ENCODE data around the gene TRIM46. TPM values are rescaled to one million over a fixed set of nuclear protein-coding genes. Genes with fewer than 3 reads are reported as not detected.

Gene TRIM46
- total and polyA plus RNA-seq, 2 of the 13 experiments (the other 11 are each of a cell fraction or from before 2014, with no cell fraction given) = 0.04 to 0.09 TPM

- Histone ChIP-seq H3K36me3 (replicated peaks in 1 of 2; ENCODE audit: control insufficient read depth in 1 of 2, insufficient read depth in 2 of 2, low read length in 2 of 2) (no peaks in the 10 kb centered on the region), H3K9ac (ENCODE audit: insufficient read depth, low read depth, low read length) (no peak overlapping the region; the same call in 1 of the 2 replicates), H3K4me1 (ENCODE audit: insufficient read depth, low read length) (peaks cover 32% of the 10 kb centered on the region), H3K27me3 (ENCODE audit: control insufficient read depth in 1 of 2, insufficient read depth in 2 of 2, low read length in 2 of 2) (no peaks in the 10 kb centered on the region), H2AFZ (ENCODE audit: low read length) (peak overlapping the region; percentile 56), H3K9me3 (ENCODE audit: low read length) (no peaks in the 10 kb centered on the region), H3K4me2 (ENCODE audit: low read depth, low read length) (peak overlapping the region; percentile 52), H3K27ac (ENCODE audit: extremely low read length, insufficient read depth, low read length) (peak overlapping the region; percentile 26), H3K4me3 (replicated peaks in 1 of 3; ENCODE audit: insufficient read depth in 1 of 3, low read depth in 2 of 3, low read length in 3 of 3) (no peak overlapping the region), H4K20me1 (ENCODE audit: insufficient read depth, low read length) (no peaks in the 10 kb centered on the region), H3K79me2 (ENCODE audit: insufficient read depth, low read length) (no peaks in the 10 kb centered on the region)
- CTCF ChIA-PET (ENCODE audit: low intra/inter-chr PET ratio, low total read pairs) = no interaction called here
- ATAC-seq (no peak), DNase-seq (ENCODE audit: low spot score) (no peak), FAIRE-seq (no peak)
- BruUV-seq (replicated peaks) = no TSS peak
- 97% methylated on average over 9 of the region's 9 CpGs for WGBS (ENCODE audit: low lambda C conversion rate)
- intact Hi-C loops (cut with micrococcal nuclease; ENCODE audit: unreplicated experiment) = no loop called here
- in situ Hi-C loops (cut with HindIII; ENCODE audit: extremely low pct_ligation_motif_present, low pct_unique_long_range_greater_than_20kb) = no loop called here
- POLR2A ChIA-PET = interaction anchor here (1.8 kb wide), 1 partner anchor 45 kb away, joined by 10 read pairs; the partner anchor contains the start of gene CLK2
- TF ChIP-seq ZNF224 (CRISPR knock-in tag; IDR thresholded peaks at IDR 0.05) = no peak
- TF ChIP-seq ZFP36L2 (CRISPR knock-in tag; IDR thresholded peaks at IDR 0.05) = no peak
- TF ChIP-seq ZMYM2 (CRISPR knock-in tag; IDR thresholded peaks at IDR 0.05) = no peak
- TF ChIP-seq SMYD3 (CRISPR knock-in tag; IDR thresholded peaks at IDR 0.05) = no peak
- TF ChIP-seq THAP11 (CRISPR knock-in tag; IDR thresholded peaks at IDR 0.05) = no peak
- TF ChIP-seq ZNF597 (CRISPR knock-in tag; IDR thresholded peaks at IDR 0.05) = no peak
- no peak for TF ChIP-seq ZFYVE20 (CRISPR knock-in tag; IDR thresholded peaks at IDR 0.05; ENCODE audit: borderline replicate concordance, low read depth)
- TF ChIP-seq, protein P1, sequence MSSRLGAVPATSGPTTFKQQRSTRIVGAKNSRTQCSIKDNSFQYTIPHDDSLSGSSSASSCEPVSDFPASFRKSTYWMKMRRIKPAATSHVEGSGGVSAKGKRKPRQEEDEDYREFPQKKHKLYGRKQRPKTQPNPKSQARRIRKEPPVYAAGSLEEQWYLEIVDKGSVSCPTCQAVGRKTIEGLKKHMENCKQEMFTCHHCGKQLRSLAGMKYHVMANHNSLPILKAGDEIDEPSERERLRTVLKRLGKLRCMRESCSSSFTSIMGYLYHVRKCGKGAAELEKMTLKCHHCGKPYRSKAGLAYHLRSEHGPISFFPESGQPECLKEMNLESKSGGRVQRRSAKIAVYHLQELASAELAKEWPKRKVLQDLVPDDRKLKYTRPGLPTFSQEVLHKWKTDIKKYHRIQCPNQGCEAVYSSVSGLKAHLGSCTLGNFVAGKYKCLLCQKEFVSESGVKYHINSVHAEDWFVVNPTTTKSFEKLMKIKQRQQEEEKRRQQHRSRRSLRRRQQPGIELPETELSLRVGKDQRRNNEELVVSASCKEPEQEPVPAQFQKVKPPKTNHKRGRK (CRISPR knock-in tag; IDR thresholded peaks at IDR 0.05) = no peak
- no peak for TF ChIP-seq EP300 (IDR thresholded peaks at IDR 0.05; ENCODE audit: low read depth in 2 of 2, low read length in 2 of 2)
- TF ChIP-seq EP300 (CRISPR knock-in tag; IDR thresholded peaks at IDR 0.05; ENCODE audit: borderline replicate concordance) = 0 out of 2 replicates have a peak, but pooled peaks have one; percentile 37
- no peak for TF ChIP-seq MIXL1 (CRISPR knock-in tag; IDR thresholded peaks at IDR 0.05)
- TF ChIP-seq YY1 (IDR thresholded peaks at IDR 0.05; ENCODE audit: insufficient read depth, insufficient replicate concordance, low read depth, low read length) = no peak
- 0 out of 2 replicates have a peak, but pooled peaks have one; percentile 10 for TF ChIP-seq NFATC3 (CRISPR knock-in tag; IDR thresholded peaks at IDR 0.05)
- 0 out of 2 replicates have a peak, but pooled peaks have one; percentile 50 for TF ChIP-seq ZSCAN25 (CRISPR knock-in tag; IDR thresholded peaks at IDR 0.05)
- TF ChIP-seq ZBTB46 (CRISPR knock-in tag; IDR thresholded peaks at IDR 0.05; ENCODE audit: borderline replicate concordance) = no peak
- 0 out of 2 replicates have a peak, but pooled peaks have one; percentile 5 for TF ChIP-seq ZBTB38 (CRISPR knock-in tag; IDR thresholded peaks at IDR 0.05)
- no peak for TF ChIP-seq SRF (IDR thresholded peaks at IDR 0.05; ENCODE audit: low read depth, low read length)
- TF ChIP-seq MEIS2 (CRISPR knock-in tag; IDR thresholded peaks at IDR 0.05) = no peak
- TF ChIP-seq ZFP91 (CRISPR knock-in tag; IDR thresholded peaks at IDR 0.05; ENCODE audit: borderline replicate concordance) = no peak
- no peak for TF ChIP-seq ZNF839 (CRISPR knock-in tag; IDR thresholded peaks at IDR 0.05; ENCODE audit: borderline replicate concordance)
- TF ChIP-seq ZNF44 (CRISPR knock-in tag; IDR thresholded peaks at IDR 0.05) = 0 out of 2 replicates have a peak, but pooled peaks have one; percentile 15
These were observed 54.4 kb downstream of the TRIM46 start for GRCh38 chr1:155228096-155228427.
